PC-3 (cell line): ENCODE measurements around the gene RNF148. TPM values are rescaled to one million over a fixed set of nuclear protein-coding genes. Genes with fewer than 3 reads are reported as not detected.

ENCODE experiments used
- ATAC-seq: fragments of 200-7000 bp; cut with Tn5 transposase; 2 replicates; pipeline ENCODE4 v1.9.1; 2020; ENCODE audit warnings: mild to moderate bottlenecking, moderate library complexity
- BruUV-seq: library from RNA; stranded (reverse); fragments of 400-500 nt; replicated peaks from 2 replicates; lab custom pipeline; 2021; lab: Mats Ljungman, UMichigan
- CTCF ChIA-PET: fragments of 300-600 bp; sonication (Branson Sonifier 250); formaldehyde crosslinking; loops from one replicate; lab custom pipeline; 2022; ENCODE audit warnings: antibody characterized with exemption; lab: Charles Lee
- POLR2A ChIA-PET: fragments of 300-600 bp; sonication (Branson Sonifier 250); formaldehyde crosslinking; loops from one replicate; lab custom pipeline; 2022; ENCODE audit warnings: antibody characterized with exemption; ENCODE audit not compliant: unreplicated experiment; lab: Charles Lee
- DNase-seq: peaks from one replicate; pipeline ENCODE4 v3.0.0-alpha.2; 2015
- H2AFZ ChIP-seq: fragments of 300-600 bp; sonication (generic); 2 replicates; pipeline ENCODE4 v1.6.0; 2016; ENCODE audit warnings: antibody characterized with exemption, low read length
- H3F3A ChIP-seq: fragments of 300-600 bp; sonication (generic); one replicate; pipeline ENCODE4 v1.6.0; 2017; ENCODE audit warnings: antibody characterized with exemption, low read length, control low read depth, mild to moderate bottlenecking; ENCODE audit not compliant: unreplicated experiment
- H3K27ac ChIP-seq: fragments of 300-600 bp; sonication (generic); 2 replicates; pipeline ENCODE4 v1.5.1; 2016; ENCODE audit warnings: mild to moderate bottlenecking, low read length
- H3K27me3 ChIP-seq: fragments of 300-600 bp; sonication (generic); 2 replicates; pipeline ENCODE4 v1.6.1; 2016; ENCODE audit warnings: low read length, mixed read lengths
- H3K36me3 ChIP-seq: fragments of 300-600 bp; sonication (generic); 2 replicates; pipeline ENCODE4 v1.6.1; 2016; ENCODE audit warnings: low read depth, mixed run types, low read length, mixed read lengths
- H3K4me1 ChIP-seq: fragments of 300-600 bp; sonication (generic); 2 replicates; pipeline ENCODE4 v1.5.1; 2016; ENCODE audit warnings: low read length; ENCODE audit not compliant: insufficient read depth
- H3K4me2 ChIP-seq: fragments of 300-600 bp; sonication (generic); 2 replicates; pipeline ENCODE4 v1.6.0; 2016; ENCODE audit warnings: low read length
- H3K4me3 ChIP-seq: fragments of 300-600 bp; sonication (generic); 2 replicates; pipeline ENCODE4 v1.5.1; 2016; ENCODE audit warnings: mild to moderate bottlenecking, low read length, mixed read lengths
- H3K79me2 ChIP-seq: fragments of 300-600 bp; sonication (generic); 2 replicates; pipeline ENCODE4 v1.6.1; 2017; ENCODE audit warnings: low read length, mixed read lengths
- H3K9ac ChIP-seq: fragments of 300-600 bp; sonication (generic); 2 replicates; pipeline ENCODE4 v1.6.0; 2016; ENCODE audit warnings: mild to moderate bottlenecking, low read length
- H3K9me2 ChIP-seq: fragments of 300-600 bp; sonication (generic); replicated peaks from 2 replicates; pipeline ENCODE4 v1.6.1; 2016; ENCODE audit warnings: mixed run types, low read length, mixed read lengths
- H3K9me3 ChIP-seq: fragments of 300-600 bp; sonication (generic); 2 replicates; pipeline ENCODE4 v1.6.1; 2016; ENCODE audit warnings: low read length, mixed read lengths
- H4K20me1 ChIP-seq: fragments of 300-600 bp; sonication (generic); 2 replicates; pipeline ENCODE4 v1.6.1; 2016; ENCODE audit warnings: low read length, mixed read lengths
- CTCF ChIP-seq: fragments of 300-600 bp; sonication (generic); conservative IDR thresholded peaks from 2 replicates; pipeline ENCODE4 v1.5.1; 2017; ENCODE audit warnings: antibody characterized with exemption, low read depth, mild to moderate bottlenecking, low read length
- EZH2 ChIP-seq: fragments of 300-600 bp; sonication (generic); IDR thresholded peaks from one replicate; pipeline ENCODE4 v1.6.1; 2017; ENCODE audit warnings: antibody characterized with exemption, mild to moderate bottlenecking, low read length; ENCODE audit not compliant: unreplicated experiment
- EZH2phosphoT487 ChIP-seq: fragments of 300-600 bp; sonication (generic); IDR thresholded peaks from 2 replicates; pipeline ENCODE4 v1.6.1; 2018; ENCODE audit warnings: mild to moderate bottlenecking, antibody characterized with exemption, low read length, borderline replicate concordance
- intact Hi-C: fragments of 100-400 bp; cut with micrococcal nuclease; formaldehyde crosslinking; loops from 2 replicates; pipeline ENCODE4 v1.9.0; 2023
- total RNA-seq: library from RNA; depleted of rRNA; stranded (reverse); fragments of >200 nt; gene quantifications from 2 replicates; pipeline ENCODE4 v1.2.3, GENCODE V29; 2014

Gene RNF148
- total RNA-seq, 1 experiment from 2014 or later: 2.0 TPM

GRCh38 chr7:122736183-122736582 lies 33.5 kb upstream of the RNF148 start:
- H2AFZ ChIP-seq: no peak overlapping the region
- no peaks in the 10 kb centered on the region for H3K27me3 ChIP-seq
- H3F3A ChIP-seq: no peaks in the 10 kb centered on the region
- H3K9me2 ChIP-seq: no peaks in the 10 kb centered on the region
- ATAC-seq (no peak), DNase-seq (no peak)
- ChIA-PET CTCF (no interaction called here), POLR2A (no interaction called here)
- H3K4me1 ChIP-seq: no peaks in the 10 kb centered on the region
- no peaks in the 10 kb centered on the region for H3K9me3 ChIP-seq
- no peak overlapping the region for H3K27ac ChIP-seq
- TF ChIP-seq CTCF (no peak), EZH2 (no peak), EZH2phosphoT487 (no peak)
- no peaks in the 10 kb centered on the region for H4K20me1 ChIP-seq
- intact Hi-C loops: no loop called here
- H3K4me2 ChIP-seq: no peak overlapping the region
- no TSS peak for BruUV-seq
- H3K79me2 ChIP-seq: no peaks in the 10 kb centered on the region
- no peaks in the 10 kb centered on the region for H3K36me3 ChIP-seq
- no peak overlapping the region for H3K4me3 ChIP-seq
- H3K9ac ChIP-seq: no peak overlapping the region

GRCh38 chr7:122727759-122728158 lies 25.0 kb upstream of the RNF148 start:
- Histone ChIP-seq H3K9me3 (no peaks in the 10 kb centered on the region), H3K27ac (no peak overlapping the region), H3K27me3 (no peaks in the 10 kb centered on the region), H2AFZ (no peak overlapping the region), H3K4me1 (no peaks in the 10 kb centered on the region), H3K9me2 (no peaks in the 10 kb centered on the region), H3K4me2 (no peak overlapping the region), H3F3A (no peaks in the 10 kb centered on the region), H4K20me1 (no peaks in the 10 kb centered on the region), H3K4me3 (no peak overlapping the region), H3K36me3 (no peaks in the 10 kb centered on the region), H3K79me2 (no peaks in the 10 kb centered on the region), H3K9ac (no peak overlapping the region)
- TF ChIP-seq EZH2 (no peak), EZH2phosphoT487 (no peak), CTCF (no peak)
- no peak for DNase-seq
- ATAC-seq: no peak
- no TSS peak for BruUV-seq
- intact Hi-C loops: no loop called here
- CTCF ChIA-PET: no interaction called here
- POLR2A ChIA-PET: no interaction called here

- Histone ChIP-seq H3K4me2 (no peak overlapping the region), H2AFZ (no peak overlapping the region), H3F3A (no peaks in the 10 kb centered on the region), H3K27me3 (no peaks in the 10 kb centered on the region), H3K79me2 (no peaks in the 10 kb centered on the region), H3K9me2 (no peaks in the 10 kb centered on the region), H3K9ac (no peak overlapping the region), H4K20me1 (no peaks in the 10 kb centered on the region), H3K27ac (no peak overlapping the region), H3K36me3 (no peaks in the 10 kb centered on the region), H3K9me3 (no peaks in the 10 kb centered on the region), H3K4me1 (no peaks in the 10 kb centered on the region), H3K4me3 (no peak overlapping the region)
- ChIA-PET CTCF (no interaction called here), POLR2A (no interaction called here)
- no peak for DNase-seq
- ATAC-seq: no peak
- TF ChIP-seq CTCF (no peak), EZH2 (no peak), EZH2phosphoT487 (no peak)
- intact Hi-C loops: no loop called here
- no TSS peak for BruUV-seq
These were observed 24.6 kb upstream of the RNF148 start for GRCh38 chr7:122727354-122727753.
